NT2/D1 (cell line): ENCODE results near the gene EDIL3.
"Not testable (repeated sequence)": the region's sequence is repeated elsewhere in the genome, so short reads cannot be mapped to it uniquely, and the experiment has no call there.

Source experiments
- YY1 ChIP-seq: IDR thresholded peaks from 2 replicates; pipeline ENCODE4 v1.6.1; 2011; ENCODE audit not compliant: insufficient read length, insufficient read depth
- ZNF274 ChIP-seq: IDR thresholded peaks from 2 replicates; pipeline ENCODE4 v1.6.1; 2011; ENCODE audit warnings: mild to moderate bottlenecking, low read depth, low read length

- not testable (repeated sequence) for TF ChIP-seq YY1, ZNF274
These were observed 87.0 kb downstream of the EDIL3 start for GRCh38 chr5:84297641-84298040.
